Bone marrow (tissue), 2 donors: ENCODE data around the gene MAPT.

Experiments used
- DNase-seq, 2 donors: peaks; one replicate each; lab custom pipeline; 2025; lab: John Stamatoyannopoulos, UW

The MAPT gene

DNA sequence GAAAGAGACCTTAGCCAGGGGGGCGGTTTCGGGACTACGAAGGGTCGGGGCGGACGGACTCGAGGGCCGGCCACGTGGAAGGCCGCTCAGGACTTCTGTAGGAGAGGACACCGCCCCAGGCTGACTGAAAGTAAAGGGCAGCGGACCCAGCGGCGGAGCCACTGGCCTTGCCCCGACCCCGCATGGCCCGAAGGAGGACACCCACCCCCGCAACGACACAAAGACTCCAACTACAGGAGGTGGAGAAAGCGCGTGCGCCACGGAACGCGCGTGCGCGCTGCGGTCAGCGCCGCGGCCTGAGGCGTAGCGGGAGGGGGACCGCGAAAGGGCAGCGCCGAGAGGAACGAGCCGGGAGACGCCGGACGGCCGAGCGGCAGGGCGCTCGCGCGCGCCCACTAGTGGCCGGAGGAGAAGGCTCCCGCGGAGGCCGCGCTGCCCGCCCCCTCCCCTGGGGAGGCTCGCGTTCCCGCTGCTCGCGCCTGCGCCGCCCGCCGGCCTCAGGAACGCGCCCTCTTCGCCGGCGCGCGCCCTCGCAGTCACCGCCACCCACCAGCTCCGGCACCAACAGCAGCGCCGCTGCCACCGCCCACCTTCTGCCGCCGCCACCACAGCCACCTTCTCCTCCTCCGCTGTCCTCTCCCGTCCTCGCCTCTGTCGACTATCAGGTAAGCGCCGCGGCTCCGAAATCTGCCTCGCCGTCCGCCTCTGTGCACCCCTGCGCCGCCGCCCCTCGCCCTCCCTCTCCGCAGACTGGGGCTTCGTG, at the start of gene MAPT:
MAPT (plus strand) TSS at position 533 of the 763 bp plus-strand sequence. CDS start 67,784 bp downstream, outside the sequence.
- peak; percentile 38 to 49 for DNase-seq

DNA sequence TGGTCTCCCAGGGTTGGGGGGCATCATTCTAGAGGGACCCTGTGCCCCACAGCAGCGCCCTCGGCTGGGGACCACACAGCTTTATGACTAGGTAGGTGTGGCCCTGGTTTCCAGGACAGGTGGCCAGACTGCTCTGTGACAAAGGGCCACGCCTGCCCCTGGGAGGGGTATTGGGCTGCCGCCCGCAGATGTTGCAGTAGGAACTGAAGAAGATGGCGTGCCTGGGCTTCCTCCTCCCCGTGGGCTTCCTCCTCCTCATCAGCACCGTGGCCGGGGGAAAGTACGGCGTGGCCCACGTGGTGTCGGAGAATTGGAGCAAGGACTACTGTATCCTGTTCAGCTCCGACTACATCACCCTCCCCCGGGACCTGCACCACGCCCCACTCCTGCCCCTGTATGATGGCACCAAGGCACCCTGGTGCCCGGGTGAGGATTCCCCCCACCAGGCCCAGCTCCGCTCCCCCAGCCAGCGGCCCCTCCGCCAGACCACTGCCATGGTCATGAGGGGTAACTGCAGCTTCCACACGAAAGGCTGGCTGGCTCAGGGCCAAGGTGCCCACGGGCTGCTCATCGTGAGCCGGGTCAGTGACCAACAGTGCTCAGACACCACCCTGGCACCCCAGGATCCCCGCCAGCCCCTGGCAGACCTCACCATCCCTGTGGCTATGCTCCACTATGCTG, 49.5 kb upstream of the MAPT start, which contains the start of gene SPPL2C:
SPPL2C (plus strand) TSS at position 187 of the 681 bp plus-strand sequence; CDS start at position 213, 26 bp downstream.
- no peak for DNase-seq

DNA sequence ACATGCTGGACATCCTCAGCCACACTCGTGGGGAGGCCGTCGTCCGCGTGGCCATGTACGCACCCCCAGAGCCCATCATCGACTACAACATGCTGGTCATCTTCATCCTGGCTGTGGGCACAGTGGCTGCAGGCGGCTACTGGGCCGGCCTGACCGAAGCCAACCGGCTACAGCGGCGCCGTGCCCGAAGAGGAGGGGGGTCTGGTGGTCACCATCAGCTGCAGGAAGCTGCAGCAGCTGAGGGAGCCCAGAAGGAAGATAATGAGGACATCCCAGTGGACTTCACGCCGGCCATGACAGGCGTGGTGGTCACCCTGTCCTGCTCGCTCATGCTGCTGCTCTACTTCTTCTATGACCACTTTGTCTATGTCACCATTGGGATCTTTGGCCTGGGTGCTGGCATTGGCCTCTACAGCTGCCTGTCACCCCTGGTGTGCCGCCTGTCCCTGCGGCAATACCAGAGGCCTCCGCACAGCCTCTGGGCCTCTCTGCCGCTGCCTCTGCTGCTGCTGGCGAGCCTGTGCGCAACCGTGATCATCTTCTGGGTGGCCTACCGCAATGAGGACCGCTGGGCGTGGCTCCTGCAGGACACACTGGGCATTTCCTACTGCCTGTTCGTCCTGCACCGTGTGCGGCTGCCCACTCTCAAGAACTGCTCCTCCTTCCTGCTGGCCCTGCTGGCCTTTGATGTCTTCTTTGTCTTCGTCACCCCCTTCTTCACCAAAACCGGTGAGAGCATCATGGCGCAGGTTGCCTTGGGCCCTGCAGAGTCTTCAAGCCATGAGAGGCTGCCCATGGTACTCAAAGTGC, 48.8 kb upstream of the MAPT start:
- no peak for DNase-seq

DNA sequence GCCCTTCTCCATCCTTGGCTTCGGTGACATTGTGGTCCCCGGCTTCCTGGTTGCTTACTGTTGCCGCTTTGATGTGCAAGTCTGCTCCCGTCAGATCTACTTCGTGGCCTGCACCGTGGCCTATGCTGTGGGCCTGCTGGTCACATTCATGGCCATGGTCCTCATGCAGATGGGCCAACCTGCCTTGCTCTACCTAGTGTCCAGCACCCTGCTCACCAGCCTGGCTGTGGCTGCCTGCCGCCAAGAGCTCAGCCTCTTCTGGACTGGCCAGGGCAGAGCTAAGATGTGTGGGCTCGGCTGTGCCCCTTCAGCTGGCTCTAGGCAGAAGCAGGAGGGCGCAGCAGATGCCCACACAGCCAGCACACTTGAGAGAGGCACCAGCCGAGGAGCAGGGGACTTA, 48.1 kb upstream of the MAPT start:
- DNase-seq = no peak

DNA sequence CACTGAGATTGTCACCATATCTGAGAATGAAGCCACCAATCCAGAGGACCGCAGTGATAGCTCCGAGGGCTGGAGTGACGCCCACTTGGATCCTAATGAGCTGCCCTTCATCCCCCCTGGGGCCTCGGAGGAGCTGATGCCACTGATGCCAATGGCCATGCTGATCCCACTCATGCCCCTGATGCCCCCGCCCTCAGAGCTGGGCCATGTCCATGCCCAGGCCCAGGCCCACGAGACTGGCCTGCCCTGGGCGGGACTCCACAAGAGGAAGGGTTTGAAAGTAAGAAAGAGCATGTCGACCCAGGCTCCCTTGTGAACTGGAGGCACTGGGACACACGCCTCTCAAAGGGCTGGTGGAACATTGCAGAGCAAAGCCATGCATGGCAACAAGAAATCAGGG, 47.7 kb upstream of the MAPT start:
- DNase-seq = no peak

DNA sequence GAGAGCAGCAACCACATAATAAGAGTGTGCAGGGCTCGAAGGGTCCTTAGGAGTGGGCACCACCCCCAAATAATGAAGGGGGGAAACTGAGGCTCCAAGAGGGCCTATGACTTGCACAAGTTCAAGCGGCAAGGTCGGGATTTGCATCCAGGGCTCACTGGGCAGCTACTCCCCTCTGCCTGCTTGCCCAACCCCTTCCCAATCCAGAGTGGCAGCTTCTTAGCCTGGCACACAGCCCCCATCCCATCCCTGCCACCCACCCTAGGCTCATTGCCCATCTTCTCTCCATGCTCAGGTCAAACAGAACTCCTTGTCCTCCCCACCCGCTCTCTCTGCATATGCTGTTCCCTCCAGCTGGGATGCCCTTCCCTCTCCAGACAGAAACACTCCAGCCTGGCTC, 47.3 kb upstream of the MAPT start:
- no peak for DNase-seq

DNA sequence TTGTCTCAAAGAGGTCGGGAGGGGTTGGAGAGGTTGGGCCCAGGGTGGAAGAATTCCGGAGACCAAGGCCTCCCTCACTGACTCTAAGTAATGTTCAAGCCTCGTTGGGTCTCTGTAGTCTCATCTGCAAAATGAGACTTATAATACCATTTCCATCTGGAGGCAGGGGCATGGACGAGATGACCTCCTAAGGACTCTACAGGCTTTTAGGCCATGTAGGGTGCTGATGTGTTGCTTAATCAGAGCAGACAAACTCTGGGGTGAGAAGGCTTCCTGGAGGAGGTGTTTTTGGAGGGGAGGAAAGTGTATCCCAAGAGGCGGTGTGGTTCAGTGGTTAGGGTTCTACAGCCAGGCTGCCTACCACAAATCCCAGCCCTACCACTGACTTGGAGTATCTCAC, 46.6 kb upstream of the MAPT start:
- no peak for DNase-seq

DNA sequence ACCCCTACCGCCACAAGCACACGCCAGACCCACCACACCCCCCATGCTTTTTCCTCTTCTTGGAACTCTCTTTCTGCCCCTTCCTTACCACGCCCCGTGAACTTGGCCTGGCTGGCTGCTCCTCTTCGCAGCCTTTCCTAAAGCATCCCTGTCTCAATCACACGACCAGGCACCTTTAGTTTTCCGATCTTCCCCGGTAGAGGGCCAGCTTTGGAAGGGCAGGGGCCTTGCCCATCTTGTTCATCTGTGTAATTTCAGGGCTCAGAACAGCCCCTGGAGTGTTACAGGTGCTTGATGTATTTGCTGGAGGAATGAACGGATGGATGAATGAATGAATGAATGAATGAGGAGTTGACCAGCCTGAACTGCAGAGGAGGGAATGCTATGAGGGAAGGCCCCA, 45.9 kb upstream of the MAPT start:
- no peak for DNase-seq

DNA sequence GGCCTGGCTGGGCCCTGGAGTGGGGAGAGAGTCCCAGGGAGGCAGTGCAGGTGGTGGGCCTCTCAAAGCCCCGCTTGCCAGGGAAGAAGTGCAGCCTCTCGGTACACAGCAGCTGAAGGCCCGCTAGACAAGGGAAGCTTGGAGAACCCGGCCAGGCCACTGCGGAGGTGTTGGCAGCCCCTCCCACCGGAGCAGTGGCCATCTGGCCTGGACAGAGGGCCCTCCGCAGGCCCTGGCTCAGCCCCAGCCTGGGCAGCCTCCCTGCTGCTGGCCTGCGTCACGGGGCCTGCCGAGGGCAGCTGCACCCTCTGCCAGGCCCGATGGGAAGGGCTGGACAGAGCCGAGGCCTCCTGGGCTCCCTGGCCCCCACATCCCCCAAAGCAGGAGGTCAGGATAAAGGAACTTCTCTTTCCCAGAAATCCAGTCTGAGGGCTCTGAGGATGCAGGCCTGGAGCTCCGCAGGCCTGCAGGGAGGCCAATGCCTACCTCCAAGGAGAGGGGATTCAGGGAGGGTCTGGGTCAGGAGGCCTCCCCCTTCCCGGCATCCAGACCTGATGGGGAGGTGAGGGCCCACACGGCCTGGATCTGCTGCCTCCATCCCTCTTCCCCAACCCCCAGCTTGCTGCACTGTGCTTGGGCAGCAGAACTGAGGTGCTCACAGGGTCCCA, 45.4 kb upstream of the MAPT start:
- no peak for DNase-seq

DNA sequence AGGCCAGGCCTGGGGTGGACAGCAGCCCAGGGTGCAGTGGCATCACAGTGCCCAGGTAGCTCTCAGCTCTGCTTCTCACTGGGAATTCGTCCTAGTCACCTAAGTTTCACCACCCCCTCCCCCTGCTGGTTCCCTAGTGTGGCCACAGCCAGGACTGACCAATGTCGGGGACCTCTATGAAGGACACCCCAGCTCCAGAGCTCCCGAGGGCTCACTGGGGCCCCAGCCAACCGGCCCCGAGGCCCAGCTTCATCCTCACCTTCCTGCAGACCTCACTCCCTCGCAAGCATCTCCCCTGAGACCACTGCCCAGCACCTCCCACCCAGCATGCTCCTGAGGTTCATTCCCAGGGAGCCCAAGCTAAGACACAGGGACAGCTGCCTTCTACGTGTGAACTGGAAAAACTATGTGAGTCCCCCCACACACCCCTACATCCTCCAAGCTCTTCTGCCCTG, 44.8 kb upstream of the MAPT start:
- no peak for DNase-seq

DNA sequence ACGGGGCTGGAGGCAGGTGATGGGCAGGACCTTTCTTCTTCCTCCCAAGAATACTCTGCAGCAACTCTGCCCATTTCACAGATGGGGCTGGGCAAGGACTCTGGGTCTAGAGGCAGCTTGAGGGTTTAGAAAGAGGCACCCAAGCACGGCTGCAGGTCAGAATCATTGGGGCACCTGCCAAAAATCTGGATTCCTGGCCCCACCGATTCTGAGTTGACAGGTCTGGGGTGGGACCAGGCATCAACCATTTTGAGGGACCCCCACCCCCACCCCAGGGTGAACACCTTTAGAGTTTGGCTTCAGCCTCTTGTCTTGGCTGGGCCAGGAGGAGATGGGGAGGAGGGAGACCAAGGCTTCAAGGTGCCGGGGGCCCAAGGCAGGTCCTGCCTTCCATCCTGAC, 44.3 kb upstream of the MAPT start:
- no peak for DNase-seq

DNA sequence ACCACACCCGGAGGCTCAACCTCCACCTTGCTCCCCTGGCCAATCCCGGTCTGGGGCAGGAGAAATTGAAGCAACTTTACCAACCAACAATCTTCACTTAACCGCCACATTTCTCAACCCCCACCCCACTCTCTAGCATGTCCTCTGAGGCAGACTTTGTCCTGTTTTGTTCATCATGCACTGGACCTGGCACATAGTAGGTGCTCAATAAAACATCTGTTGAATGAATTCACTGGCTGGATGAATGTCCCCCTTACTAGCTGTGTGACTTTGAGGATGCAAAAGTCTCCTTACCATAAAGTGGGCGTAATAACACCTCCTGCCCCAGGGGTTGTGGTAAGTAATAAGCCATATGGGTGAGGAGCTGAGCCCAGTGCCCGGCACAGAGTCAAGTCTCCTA, 43.9 kb upstream of the MAPT start:
- DNase-seq = no peak

DNA sequence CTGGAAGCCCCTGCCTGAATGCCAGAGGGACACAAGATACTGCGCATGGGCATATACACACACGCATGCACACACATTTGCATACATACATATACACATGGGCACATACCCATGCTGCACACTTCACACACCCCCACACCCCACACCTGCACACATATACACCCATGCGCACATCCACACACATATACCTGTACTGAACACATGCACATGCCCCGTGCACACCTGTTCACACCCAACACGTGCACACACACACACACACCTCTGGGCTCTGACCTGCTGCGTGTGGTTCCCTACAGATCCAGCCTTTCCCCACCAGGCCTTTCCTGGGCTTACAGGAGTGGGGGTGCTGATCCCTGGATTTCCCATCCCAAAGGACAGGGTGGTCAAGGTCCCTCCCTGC, 43.3 kb upstream of the MAPT start:
- DNase-seq = no peak

DNA sequence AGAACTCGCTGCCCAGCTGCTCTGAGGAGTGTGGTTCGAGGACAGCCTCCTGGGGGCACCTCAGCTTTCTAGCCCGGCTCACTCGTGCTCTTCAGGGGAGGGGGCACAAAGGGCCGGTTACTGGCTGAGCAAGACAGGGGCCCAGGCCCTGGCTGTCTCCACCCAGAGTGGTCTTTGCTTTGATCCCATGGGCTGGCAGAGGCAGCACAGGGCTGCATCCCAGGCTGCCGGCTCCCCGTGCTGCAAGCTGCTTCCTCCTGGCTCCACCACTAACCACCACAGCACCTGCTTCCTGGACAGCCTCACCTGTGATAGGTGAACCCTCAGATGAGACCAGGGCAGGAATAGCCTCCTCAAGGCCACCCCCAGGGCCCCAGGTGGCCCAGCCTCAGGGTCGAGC, 42.9 kb upstream of the MAPT start:
- no peak for DNase-seq

DNA sequence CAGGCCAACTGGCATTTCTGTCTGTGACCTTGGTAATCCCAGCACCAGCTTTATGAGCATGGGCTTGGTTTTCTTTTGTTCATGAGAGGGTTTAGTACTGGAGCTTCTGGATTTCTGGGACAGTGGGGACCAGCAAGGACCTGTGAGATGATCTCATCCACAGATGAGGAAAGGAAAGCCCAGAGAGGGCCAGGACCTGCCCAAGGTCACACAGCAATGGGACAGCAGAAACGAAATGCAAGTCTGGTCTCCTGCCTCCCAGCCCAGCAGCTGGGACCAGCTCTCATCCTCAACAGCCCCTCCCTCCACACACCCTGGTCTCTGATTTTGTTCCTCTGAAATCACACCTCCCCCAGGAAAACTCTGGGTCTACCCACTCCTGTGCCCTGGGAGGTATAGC, 42.5 kb upstream of the MAPT start:
- no peak for DNase-seq

DNA sequence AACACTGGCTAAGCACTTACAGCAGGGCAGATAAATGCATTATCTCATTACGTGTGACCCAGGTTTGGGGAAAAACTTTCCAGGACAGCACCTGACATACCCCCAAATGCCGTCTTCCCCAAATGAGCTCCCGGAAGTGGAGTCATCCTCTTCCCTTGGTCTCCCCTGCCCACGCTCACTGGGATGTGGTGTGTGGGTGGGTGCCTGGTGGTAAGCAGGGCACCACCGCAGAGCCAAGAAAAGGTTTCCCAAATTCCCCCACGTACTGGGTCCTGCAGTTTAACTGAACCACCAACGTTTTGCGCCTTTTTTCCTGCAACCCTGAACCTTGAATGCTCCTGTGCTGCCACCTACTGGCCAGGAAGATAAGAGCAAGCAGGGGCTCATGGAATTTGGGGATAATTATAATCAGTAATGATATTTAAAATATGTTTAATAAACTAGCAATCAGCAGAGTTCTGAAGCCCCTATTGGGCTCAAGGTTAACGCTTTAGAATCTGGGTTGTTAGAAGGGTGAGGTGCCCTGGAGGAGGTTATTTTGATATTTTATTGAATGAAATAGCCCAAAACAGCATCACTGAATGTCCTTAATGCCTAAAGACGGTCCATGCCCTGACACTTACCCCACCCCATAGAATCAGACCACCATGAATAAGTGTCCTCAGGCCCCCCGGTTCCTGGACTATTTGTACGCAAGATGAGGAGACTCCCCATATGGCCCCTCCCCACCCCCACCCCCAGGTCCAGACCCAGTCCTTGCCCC, 41.6 kb upstream of the MAPT start:
- peak in 1 of 2 donors; percentile 18 for DNase-seq

DNA sequence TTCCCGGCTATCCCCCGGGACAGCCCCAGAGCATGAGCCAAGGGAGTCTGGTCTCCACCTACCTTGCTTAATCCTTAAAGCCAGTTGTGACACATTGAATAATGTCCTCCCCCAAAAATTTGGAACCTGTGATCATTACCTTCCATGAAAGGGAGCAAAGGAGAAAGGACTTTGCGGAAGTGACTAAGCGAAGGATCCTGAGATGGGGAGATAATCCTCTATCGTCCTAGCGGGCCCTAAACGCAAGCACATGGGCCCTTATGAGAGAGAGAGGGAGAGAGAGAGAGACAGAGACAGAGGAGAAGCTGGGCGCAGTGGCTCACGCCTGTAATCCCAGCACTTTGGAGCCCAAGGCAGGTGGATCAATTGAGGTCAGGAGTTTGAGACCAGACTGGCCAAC, 40.1 kb upstream of the MAPT start:
- no peak for DNase-seq

DNA sequence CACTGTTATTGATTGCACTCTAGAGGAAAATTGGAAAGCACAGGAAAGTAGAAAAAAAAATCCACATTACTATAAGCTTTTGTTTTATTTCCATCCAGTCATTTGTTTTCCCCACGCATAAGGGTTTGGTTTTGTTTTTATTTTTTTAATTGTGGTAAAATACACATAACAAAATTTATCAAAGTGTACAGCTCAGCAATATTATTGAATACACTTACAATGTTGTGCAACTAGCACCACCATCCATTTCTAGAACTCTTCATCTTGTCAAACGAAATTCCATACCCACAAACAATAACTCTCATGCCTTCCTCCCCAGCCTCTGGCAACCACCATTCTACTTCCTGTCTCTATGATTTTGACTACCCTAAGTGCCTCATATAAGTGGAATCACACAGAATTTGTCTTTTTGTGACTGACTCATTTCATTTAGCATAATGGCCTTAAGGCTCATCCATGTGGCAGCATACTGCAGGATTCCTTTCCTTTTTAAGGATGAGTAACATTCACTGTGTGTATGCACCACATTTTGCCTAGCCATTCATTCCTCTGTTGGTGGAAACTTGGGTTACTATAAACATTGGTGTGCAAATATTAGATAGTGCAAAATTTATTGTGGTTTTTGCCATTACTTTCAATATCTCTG, 38.5 kb upstream of the MAPT start:
- no peak for DNase-seq

DNA sequence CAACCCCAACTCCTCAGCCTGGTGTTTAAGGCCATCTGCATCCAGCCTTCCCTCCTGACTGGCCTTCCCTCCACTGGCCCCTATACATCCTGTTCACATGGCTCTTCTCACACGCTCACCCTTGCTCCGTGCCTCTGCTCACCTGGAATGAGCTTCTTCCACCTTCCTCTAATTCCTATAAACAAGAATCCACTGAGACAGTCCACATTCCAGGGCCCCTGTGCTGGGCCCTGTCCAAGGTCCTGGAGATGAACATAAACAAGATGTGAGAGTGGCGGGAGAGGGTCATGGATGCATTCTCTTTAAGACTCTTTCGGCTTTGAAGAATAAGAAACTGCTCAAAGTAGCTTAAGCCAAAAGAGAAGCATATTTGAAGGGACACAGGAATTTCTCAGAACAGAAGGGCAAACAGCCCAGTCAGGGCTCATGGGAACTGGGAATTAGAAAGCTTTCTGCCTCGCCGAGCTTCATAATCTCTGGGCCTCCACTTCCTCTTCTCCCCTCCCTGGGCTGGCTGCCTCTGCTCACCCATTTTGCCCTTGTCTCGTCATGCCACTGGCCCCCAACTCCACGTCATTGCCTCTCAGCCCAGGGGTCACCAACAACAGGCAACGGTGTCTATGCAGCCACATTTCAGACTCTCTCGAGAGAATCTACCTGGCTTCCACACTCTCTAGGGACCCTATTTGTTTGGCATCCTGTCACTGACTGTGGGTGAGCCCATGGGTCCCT, 36.2 kb upstream of the MAPT start:
- no peak for DNase-seq

DNA sequence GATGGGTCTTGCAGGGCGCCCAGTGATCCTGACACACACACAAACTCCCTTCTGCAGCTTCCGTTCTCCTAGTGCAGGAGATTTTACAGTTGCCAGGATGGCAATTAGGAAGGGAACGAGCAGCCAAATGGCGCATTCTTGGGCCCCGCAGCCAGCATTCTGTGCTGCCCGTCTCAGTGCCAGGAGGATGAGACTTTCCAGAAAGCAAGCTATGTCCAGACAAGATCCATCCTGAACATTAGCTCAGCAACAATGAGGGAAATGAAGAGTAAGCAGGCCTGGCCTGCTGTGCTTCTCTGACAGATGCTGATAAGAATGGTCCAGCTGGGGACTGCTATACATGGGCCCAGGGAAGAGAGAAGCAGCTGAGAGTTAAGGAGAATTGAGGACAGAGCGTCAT, 33.2 kb upstream of the MAPT start:
- no peak for DNase-seq
